GM23338 (cell line): ENCODE results near the gene PKD1. TPM values are rescaled to one million over a fixed set of nuclear protein-coding genes. Genes with fewer than 3 reads are reported as not detected.

Experiments used
- ATAC-seq: fragments of 200-7000 bp; cut with Tn5 transposase; 3 replicates; pipeline ENCODE4 v1.9.1; 2020
- DNase-seq: peaks from one replicate; pipeline ENCODE4 v3.0.0-alpha.2; 2015; ENCODE audit warnings: low spot score
- H2AFZ ChIP-seq: fragments of 200-600 bp; sonication (generic); 2 replicates; pipeline ENCODE4 v1.8.0; 2016; ENCODE audit warnings: antibody characterized with exemption, mild to moderate bottlenecking, moderate library complexity
- H3F3A ChIP-seq: fragments of 200-600 bp; sonication (generic); replicated peaks from 2 replicates; pipeline ENCODE4 v1.8.0; 2017; ENCODE audit warnings: antibody characterized with exemption, mixed run types, low read depth
- H3K27ac ChIP-seq: fragments of 200-600 bp; sonication (generic); 2 replicates; pipeline ENCODE4 v1.6.1; 2016; ENCODE audit warnings: low read depth
- H3K27me3 ChIP-seq: fragments of 200-600 bp; sonication (generic); 2 replicates; pipeline ENCODE4 v1.8.0; 2016; ENCODE audit warnings: mild to moderate bottlenecking, mixed run types, moderate library complexity; ENCODE audit not compliant: insufficient read depth
- H3K36me3 ChIP-seq: fragments of 200-600 bp; sonication (generic); 2 replicates; pipeline ENCODE4 v1.8.0; 2016; ENCODE audit warnings: mild to moderate bottlenecking; ENCODE audit not compliant: insufficient read depth
- H3K4me1 ChIP-seq: fragments of 200-600 bp; sonication (generic); 2 replicates; pipeline ENCODE4 v1.8.0; 2016; ENCODE audit warnings: mild to moderate bottlenecking, moderate library complexity; ENCODE audit not compliant: insufficient read depth
- H3K4me2 ChIP-seq: fragments of 200-600 bp; sonication (generic); 2 replicates; pipeline ENCODE4 v1.7.1; 2017; ENCODE audit warnings: mixed run types
- H3K4me3 ChIP-seq: fragments of 200-600 bp; sonication (generic); 2 replicates; pipeline ENCODE4 v1.6.1; 2016; ENCODE audit warnings: mixed run types
- H3K79me2 ChIP-seq: fragments of 200-600 bp; sonication (generic); replicated peaks from 2 replicates; pipeline ENCODE4 v1.8.0; 2017; ENCODE audit warnings: mild to moderate bottlenecking; ENCODE audit not compliant: insufficient read depth
- H3K9me2 ChIP-seq: fragments of 200-600 bp; sonication (generic); 2 replicates; pipeline ENCODE4 v1.8.0; 2017; ENCODE audit not compliant: insufficient read depth
- H4K20me1 ChIP-seq: fragments of 200-600 bp; sonication (generic); replicated peaks from 2 replicates; pipeline ENCODE4 v1.8.0; 2017; ENCODE audit warnings: mild to moderate bottlenecking; ENCODE audit not compliant: insufficient read depth
- H3K27ac Mint-ChIP-seq: 2 replicates; pipeline ENCODE4 v1.8.0; 2020; ENCODE audit warnings: inconsistent platforms, mild to moderate bottlenecking, moderate library complexity, mixed read lengths
- H3K27me3 Mint-ChIP-seq: 3 replicates; pipeline ENCODE4 v1.8.0; 2022; ENCODE audit warnings: low read depth, mild to moderate bottlenecking, moderate library complexity, mixed read lengths, inconsistent platforms; ENCODE audit not compliant: insufficient read depth, poor library complexity
- H3K36me3 Mint-ChIP-seq: 3 replicates; pipeline ENCODE4 v1.8.0; 2021; ENCODE audit warnings: low read depth, mild to moderate bottlenecking, inconsistent platforms, moderate library complexity, mixed read lengths
- H3K4me1 Mint-ChIP-seq: 3 replicates; pipeline ENCODE4 v1.8.0; 2020; ENCODE audit warnings: mild to moderate bottlenecking, inconsistent platforms, mixed read lengths
- H3K4me3 Mint-ChIP-seq: 3 replicates; pipeline ENCODE4 v1.8.0; 2021; ENCODE audit warnings: moderate library complexity, mild to moderate bottlenecking, inconsistent platforms, mixed read lengths
- H3K9me3 Mint-ChIP-seq: 3 replicates; pipeline ENCODE4 v1.8.0; 2020; ENCODE audit warnings: moderate library complexity, mild to moderate bottlenecking, inconsistent platforms, mixed read lengths
- CREB1 ChIP-seq: fragments of 250-450 bp; sonication (Bioruptor Pico); IDR thresholded peaks from 2 replicates; pipeline ENCODE4 v1.5.0; 2020; ENCODE audit warnings: low read depth, mild to moderate bottlenecking, moderate library complexity
- CTCF ChIP-seq, 2 experiments: fragments of 200-600 bp in 1 of 2; sonication (generic) in 1 of 2; conservative IDR thresholded peaks; 2 replicates each; pipeline versions ENCODE4 v1.5.1 to v1.6.1; 2016 to 2017; ENCODE audit warnings: antibody characterized with exemption in 2 of 2, low read depth in 2 of 2, mild to moderate bottlenecking in 2 of 2, moderate library complexity in 1 of 2
- ETS1 ChIP-seq: IDR thresholded peaks from 2 replicates; pipeline ENCODE4 v1.6.1; 2016; ENCODE audit warnings: antibody characterized with exemption
- EZH2 ChIP-seq: fragments of 200-600 bp; sonication (generic); IDR thresholded peaks from one replicate; pipeline ENCODE4 v1.8.0; 2017; ENCODE audit warnings: antibody characterized with exemption, mild to moderate bottlenecking, low read depth; ENCODE audit not compliant: unreplicated experiment
- NANOG ChIP-seq: IDR thresholded peaks from 2 replicates; pipeline ENCODE4 v1.6.1; 2016; ENCODE audit warnings: antibody characterized with exemption, borderline replicate concordance
- POLR2AphosphoS5 ChIP-seq: IDR thresholded peaks from 2 replicates; pipeline ENCODE4 v1.6.1; 2016; ENCODE audit warnings: antibody characterized with exemption, low read depth
- REST ChIP-seq: IDR thresholded peaks from one replicate; pipeline ENCODE4 v1.6.1; 2018; ENCODE audit warnings: antibody characterized with exemption; ENCODE audit not compliant: unreplicated experiment
- STAT1 ChIP-seq: IDR thresholded peaks from one replicate; pipeline ENCODE4 v1.6.1; 2016; ENCODE audit warnings: antibody characterized with exemption; ENCODE audit not compliant: unreplicated experiment
- ZNF114 ChIP-seq: fragments of 250-450 bp; sonication (Bioruptor Pico); IDR thresholded peaks from 2 replicates; pipeline ENCODE4 v1.5.0; 2020; ENCODE audit warnings: mild to moderate bottlenecking, moderate library complexity
- ZNF331 ChIP-seq: fragments of 250-450 bp; sonication (Bioruptor Pico); IDR thresholded peaks from 2 replicates; pipeline ENCODE4 v1.5.0; 2020; ENCODE audit warnings: low read depth, mild to moderate bottlenecking, moderate library complexity
- ZNF462 ChIP-seq: fragments of 250-450 bp; sonication (Bioruptor Pico); IDR thresholded peaks from 2 replicates; pipeline ENCODE4 v1.5.0; 2020; ENCODE audit warnings: mild to moderate bottlenecking, moderate library complexity
- polyA plus RNA-seq: library from polyadenylated mRNA; unstranded; fragments of >200 nt; fragmentation: Nextera tagmentation; extraction: Ambion mirVana; gene quantifications from 2 replicates; pipeline ENCODE4 v1.2.1, GENCODE V29; 2016
- total RNA-seq: library from RNA; depleted of rRNA; stranded (reverse); fragments of >200 nt; shearing (Covaris generic); gene quantifications from 2 replicates; pipeline ENCODE4 v1.2.3, GENCODE V29; 2014

Gene PKD1
- total and polyA plus RNA-seq, 2 experiments from 2014 or later, result 21.1 to 107 TPM

- TF ChIP-seq CTCF (conservative IDR thresholded peaks at IDR 0.05; ENCODE audit: low read depth in 2 of 2) (no peak; a peak in 1 of 4 replicates), ETS1 (no peak), ZNF114 (no peak), ZNF331 (CRISPR knock-in tag) (no peak), REST (no peak), ZNF462 (CRISPR knock-in tag) (no peak), CREB1 (no peak), STAT1 (no peak), NANOG (no peak), EZH2 (no peak), POLR2AphosphoS5 (no peak)
- no peak overlapping the region for H2AFZ ChIP-seq
- H3K4me3 ChIP-seq, result no peak overlapping the region
- no peaks in the 10 kb centered on the region; the same call in 1 of the 2 replicates for H3K36me3 ChIP-seq
- H3K9me3 Mint-ChIP-seq, result no peaks in the 10 kb centered on the region
- H4K20me1 ChIP-seq, result no peaks in the 10 kb centered on the region; the same call in 1 of the 2 replicates
- ATAC-seq, result peak; percentile 75
- H3K27ac ChIP-seq, result no peak overlapping the region
- H3K27me3 ChIP-seq, result no peaks in the 10 kb centered on the region
- H3K79me2 ChIP-seq, result no peaks in the 10 kb centered on the region
- no peak overlapping the region for H3K4me3 Mint-ChIP-seq
- no peaks in the 10 kb centered on the region for H3F3A ChIP-seq
- no peak overlapping the region for H3K4me2 ChIP-seq
- H3K9me2 ChIP-seq, result no peaks in the 10 kb centered on the region
- H3K4me1 Mint-ChIP-seq, result no peaks in the 10 kb centered on the region
- no peaks in the 10 kb centered on the region for H3K4me1 ChIP-seq
- peaks cover 15% of the 10 kb centered on the region; the same call in 2 of the 3 replicates for H3K36me3 Mint-ChIP-seq
- peak; percentile 48 for DNase-seq
- peaks cover 5% of the 10 kb centered on the region for H3K27me3 Mint-ChIP-seq
- no peak overlapping the region for H3K27ac Mint-ChIP-seq
Measured at GRCh38 chr16:2056681-2057407, 78.9 kb downstream of the PKD1 start.
